Pulmonary artery endothelial cell (primary cell): Measurements from ENCODE around the gene SNX13. TPM values are rescaled to one million over a fixed set of nuclear protein-coding genes. Genes with fewer than 3 reads are reported as not detected.
A peak's percentile ranks its signal among the peaks of the same experiment; 100 is the strongest.

Source experiments
- DNase-seq: peaks from one replicate; pipeline ENCODE4 v3.0.0-alpha.2; 2011; ENCODE audit warnings: low read depth, low spot score
- total RNA-seq: library from RNA; depleted of rRNA; stranded (reverse); fragments of >200 nt; gene quantifications from 2 replicates; pipeline ENCODE4 v1.2.3, GENCODE V29; 2014

Gene SNX13
- total RNA-seq, 1 donor from 2014 or later: 26.6 TPM

- no peak for DNase-seq
Measured at GRCh38 chr7:17792075-17792936, 148.0 kb downstream of the SNX13 start.

GRCh38 chr7:17787257-17787656 lies 153.0 kb downstream of the SNX13 start:
- no peak for DNase-seq

GRCh38 chr7:17786314-17786852 lies 153.9 kb downstream of the SNX13 start:
- no peak for DNase-seq

GRCh38 chr7:17782216-17782549 lies 158.1 kb downstream of the SNX13 start:
- DNase-seq: no peak

- peak; percentile 20 for DNase-seq
Measured at GRCh38 chr7:17781491-17782215, 158.6 kb downstream of the SNX13 start.

GRCh38 chr7:17779381-17779780 lies 160.9 kb downstream of the SNX13 start:
- no peak for DNase-seq

- DNase-seq: no peak
Measured at GRCh38 chr7:17774716-17775288, 165.5 kb downstream of the SNX13 start.

- DNase-seq: no peak
Measured at GRCh38 chr7:17774248-17774647, 166.0 kb downstream of the SNX13 start.

- no peak for DNase-seq
Measured at GRCh38 chr7:17773289-17773626, 167.0 kb downstream of the SNX13 start.

- DNase-seq: no peak
Measured at GRCh38 chr7:17772581-17773288, 167.6 kb downstream of the SNX13 start.

GRCh38 chr7:17771901-17772408 lies 168.3 kb downstream of the SNX13 start:
- no peak for DNase-seq

- DNase-seq: no peak
Measured at GRCh38 chr7:17770710-17771375, 169.5 kb downstream of the SNX13 start.

GRCh38 chr7:17769918-17770317 lies 170.4 kb downstream of the SNX13 start:
- DNase-seq: peak; percentile 27

GRCh38 chr7:17758008-17758407 lies 182.3 kb downstream of the SNX13 start:
- DNase-seq: no peak

GRCh38 chr7:17746020-17746530 lies 194.2 kb downstream of the SNX13 start:
- DNase-seq: no peak

- DNase-seq: no peak
Measured at GRCh38 chr7:17745610-17746009, 194.7 kb downstream of the SNX13 start.

- no peak for DNase-seq
Measured at GRCh38 chr7:17743316-17743715, 197.0 kb downstream of the SNX13 start.

GRCh38 chr7:17741426-17741825 lies 198.9 kb downstream of the SNX13 start:
- no peak for DNase-seq
